HEK293 (cell line): Measurements from ENCODE around the gene ZNF217.
A peak's percentile ranks its signal among the peaks of the same experiment; 100 is the strongest.

Experiments
- EGR2 ChIP-seq: fragments of 450-650 bp; formaldehyde crosslinking; IDR thresholded peaks from 2 replicates; pipeline ENCODE4 v1.5.1; 2016; ENCODE audit warnings: low read depth, missing biosample characterization, missing genetic modification characterization
- FEZF1 ChIP-seq: fragments of 450-650 bp; formaldehyde crosslinking; IDR thresholded peaks from 2 replicates; pipeline ENCODE4 v1.5.1; 2016; ENCODE audit warnings: missing biosample characterization, missing genetic modification characterization
- GLI4 ChIP-seq: fragments of 450-650 bp; formaldehyde crosslinking; IDR thresholded peaks from 2 replicates; pipeline ENCODE4 v1.5.1; 2016; ENCODE audit warnings: missing biosample characterization, missing genetic modification characterization
- HOXA7 ChIP-seq: sonication (generic); formaldehyde crosslinking; IDR thresholded peaks from 2 replicates; pipeline ENCODE4 v1.8.1; 2022; ENCODE audit warnings: missing genetic modification reagents, borderline replicate concordance
- KLF1 ChIP-seq: fragments of 450-650 bp; formaldehyde crosslinking; IDR thresholded peaks from 2 replicates; pipeline ENCODE4 v1.5.1; 2016; ENCODE audit warnings: missing biosample characterization, missing genetic modification characterization
- KLF16 ChIP-seq: fragments of 450-650 bp; formaldehyde crosslinking; IDR thresholded peaks from 2 replicates; pipeline ENCODE4 v1.5.1; 2017; ENCODE audit warnings: missing biosample characterization, missing genetic modification characterization
- KLF7 ChIP-seq: fragments of 450-650 bp; formaldehyde crosslinking; IDR thresholded peaks from 2 replicates; pipeline ENCODE4 v1.5.1; 2016; ENCODE audit warnings: missing biosample characterization, missing genetic modification characterization, borderline replicate concordance
- KLF8 ChIP-seq: fragments of 450-650 bp; formaldehyde crosslinking; IDR thresholded peaks from 2 replicates; pipeline ENCODE4 v1.5.1; 2016; ENCODE audit warnings: missing biosample characterization, missing genetic modification characterization
- MZF1 ChIP-seq: fragments of 450-650 bp; formaldehyde crosslinking; IDR thresholded peaks from 2 replicates; pipeline ENCODE4 v1.5.1; 2017; ENCODE audit warnings: missing biosample characterization, missing genetic modification characterization, borderline replicate concordance
- RBAK ChIP-seq: fragments of 450-650 bp; formaldehyde crosslinking; IDR thresholded peaks from 2 replicates; pipeline ENCODE4 v1.5.1; 2016; ENCODE audit warnings: missing biosample characterization, missing genetic modification characterization
- REST ChIP-seq: fragments of 450-650 bp; formaldehyde crosslinking; IDR thresholded peaks from 2 replicates; pipeline ENCODE4 v1.5.1; 2016; ENCODE audit warnings: missing biosample characterization, missing genetic modification characterization
- SCRT1 ChIP-seq: fragments of 450-650 bp; formaldehyde crosslinking; IDR thresholded peaks from 2 replicates; pipeline ENCODE4 v1.5.1; 2016; ENCODE audit warnings: missing biosample characterization, missing genetic modification characterization, borderline replicate concordance
- SETDB1 ChIP-seq: IDR thresholded peaks from one replicate; pipeline ENCODE4 v1.6.1; 2017; ENCODE audit warnings: mild to moderate bottlenecking, low read length, moderate library complexity, mixed read lengths; ENCODE audit not compliant: insufficient read length
- SP2 ChIP-seq: fragments of 450-650 bp; formaldehyde crosslinking; IDR thresholded peaks from 2 replicates; pipeline ENCODE4 v1.5.1; 2016; ENCODE audit warnings: missing biosample characterization, missing genetic modification characterization
- YY2 ChIP-seq: fragments of 450-650 bp; formaldehyde crosslinking; IDR thresholded peaks from 2 replicates; pipeline ENCODE4 v1.5.1; 2016; ENCODE audit warnings: missing biosample characterization, missing genetic modification characterization
- ZBTB17 ChIP-seq: fragments of 450-650 bp; formaldehyde crosslinking; IDR thresholded peaks from 2 replicates; pipeline ENCODE4 v1.5.1; 2016; ENCODE audit warnings: missing biosample characterization, missing genetic modification characterization
- ZBTB44 ChIP-seq: fragments of 450-650 bp; IDR thresholded peaks from 2 replicates; pipeline ENCODE4 v1.5.1; 2018; ENCODE audit warnings: missing biosample characterization, mild to moderate bottlenecking, missing genetic modification characterization
- ZBTB8A ChIP-seq: fragments of 450-650 bp; formaldehyde crosslinking; IDR thresholded peaks from 2 replicates; pipeline ENCODE4 v1.5.1; 2016; ENCODE audit warnings: missing biosample characterization, missing genetic modification characterization
- ZFP69B ChIP-seq: fragments of 450-650 bp; formaldehyde crosslinking; IDR thresholded peaks from 2 replicates; pipeline ENCODE4 v1.5.1; 2016; ENCODE audit warnings: missing biosample characterization, missing genetic modification characterization
- ZNF10 ChIP-seq: fragments of 450-650 bp; formaldehyde crosslinking; IDR thresholded peaks from 2 replicates; pipeline ENCODE4 v1.5.1; 2017; ENCODE audit warnings: missing biosample characterization, missing genetic modification characterization
- ZNF133 ChIP-seq: fragments of 450-650 bp; formaldehyde crosslinking; IDR thresholded peaks from 2 replicates; pipeline ENCODE4 v1.5.1; 2016; ENCODE audit warnings: missing biosample characterization, missing genetic modification characterization
- ZNF211 ChIP-seq: fragments of 450-650 bp; formaldehyde crosslinking; IDR thresholded peaks from 2 replicates; pipeline ENCODE4 v1.5.1; 2016; ENCODE audit warnings: low read depth, missing biosample characterization, missing genetic modification characterization
- ZNF24 ChIP-seq: fragments of 450-650 bp; formaldehyde crosslinking; IDR thresholded peaks from 2 replicates; pipeline ENCODE4 v1.5.1; 2016; ENCODE audit warnings: missing biosample characterization, missing genetic modification characterization
- ZNF335 ChIP-seq: fragments of 450-650 bp; formaldehyde crosslinking; conservative IDR thresholded peaks from 2 replicates; pipeline ENCODE4 v1.5.1; 2016; ENCODE audit warnings: missing biosample characterization, missing genetic modification characterization
- ZNF341 ChIP-seq: fragments of 450-650 bp; formaldehyde crosslinking; IDR thresholded peaks from 2 replicates; pipeline ENCODE4; 2016; ENCODE audit warnings: low read depth, missing biosample characterization, missing genetic modification characterization
- ZNF354C ChIP-seq: fragments of 450-650 bp; formaldehyde crosslinking; IDR thresholded peaks from 2 replicates; pipeline ENCODE4 v1.5.1; 2016; ENCODE audit warnings: missing biosample characterization, missing genetic modification characterization, low read depth, borderline replicate concordance
- ZNF37A ChIP-seq: fragments of 450-650 bp; IDR thresholded peaks from 2 replicates; pipeline ENCODE4 v1.5.1; 2018; ENCODE audit warnings: missing biosample characterization, missing genetic modification characterization
- ZNF391 ChIP-seq: fragments of 450-650 bp; formaldehyde crosslinking; IDR thresholded peaks from 2 replicates; pipeline ENCODE4 v1.5.1; 2016; ENCODE audit warnings: low read depth, missing biosample characterization, missing genetic modification characterization, borderline replicate concordance
- ZNF48 ChIP-seq: fragments of 450-650 bp; formaldehyde crosslinking; IDR thresholded peaks from 2 replicates; pipeline ENCODE4 v1.5.1; 2016; ENCODE audit warnings: missing biosample characterization, missing genetic modification characterization
- ZNF510 ChIP-seq: fragments of 450-650 bp; formaldehyde crosslinking; IDR thresholded peaks from 2 replicates; pipeline ENCODE4 v1.5.1; 2018; ENCODE audit warnings: mild to moderate bottlenecking, missing genetic modification characterization, missing biosample characterization; ENCODE audit not compliant: insufficient replicate concordance
- ZNF513 ChIP-seq: fragments of 450-650 bp; IDR thresholded peaks from 2 replicates; pipeline ENCODE4 v1.5.1; 2018; ENCODE audit warnings: missing biosample characterization, missing genetic modification characterization
- ZSCAN30 ChIP-seq: fragments of 450-650 bp; IDR thresholded peaks from 2 replicates; pipeline ENCODE4 v1.5.1; 2018; ENCODE audit warnings: missing biosample characterization, mild to moderate bottlenecking, missing genetic modification characterization, moderate library complexity
- ZSCAN5A ChIP-seq: fragments of 450-650 bp; formaldehyde crosslinking; IDR thresholded peaks from 2 replicates; pipeline ENCODE4 v1.5.1; 2016; ENCODE audit warnings: missing biosample characterization, missing genetic modification characterization
- ZXDB ChIP-seq: fragments of 450-650 bp; formaldehyde crosslinking; IDR thresholded peaks from 2 replicates; pipeline ENCODE4 v1.5.1; 2016; ENCODE audit warnings: missing biosample characterization, missing genetic modification characterization

ZNF217 gene

GRCh38 chr20:53579581-53580375 lies 13.9 kb downstream of the ZNF217 start (continued):
- no peak for TF ChIP-seq ZNF48
- TF ChIP-seq ZNF391 (tag by site-specific recombination), result no peak
- TF ChIP-seq SP2 (tag by site-specific recombination), result no peak
- TF ChIP-seq ZNF335 (tag by site-specific recombination), result no peak
- TF ChIP-seq ZBTB17 (tag by site-specific recombination), result no peak
- TF ChIP-seq YY2 (tag by site-specific recombination), result no peak
- no peak for TF ChIP-seq ZNF37A (tag by site-specific recombination)
- no peak for TF ChIP-seq SCRT1 (tag by site-specific recombination)
- peak; percentile 37; the same call in 1 of the 2 replicates for TF ChIP-seq MZF1 (tag by site-specific recombination)
- no peak for TF ChIP-seq HOXA7
- peak; percentile 61; the same call in 1 of the 2 replicates for TF ChIP-seq ZXDB
- TF ChIP-seq ZNF354C (tag by site-specific recombination), result no peak
- TF ChIP-seq SETDB1, result no peak
- TF ChIP-seq KLF1 (tag by site-specific recombination), result no peak
- TF ChIP-seq EGR2, result no peak
- TF ChIP-seq ZNF10 (tag by site-specific recombination), result peak; percentile 46; the same call in 1 of the 2 replicates
- TF ChIP-seq ZBTB8A (tag by site-specific recombination), result no peak
- TF ChIP-seq ZNF211 (tag by site-specific recombination), result no peak
- TF ChIP-seq GLI4 (tag by site-specific recombination), result no peak
- no peak for TF ChIP-seq KLF16
- TF ChIP-seq ZFP69B (tag by site-specific recombination), result peak; percentile 44; the same call in 1 of the 2 replicates
- TF ChIP-seq KLF7 (tag by site-specific recombination), result no peak
- no peak for TF ChIP-seq ZSCAN30
- no peak for TF ChIP-seq ZSCAN5A
- TF ChIP-seq ZBTB44 (tag by site-specific recombination), result peak; percentile 67
- TF ChIP-seq ZNF513 (tag by site-specific recombination), result no peak
- no peak; the same call in 1 of the 2 replicates for TF ChIP-seq FEZF1 (tag by site-specific recombination)
- no peak for TF ChIP-seq ZNF510 (tag by site-specific recombination)
- no peak for TF ChIP-seq KLF8 (tag by site-specific recombination)
- no peak for TF ChIP-seq ZNF24
- no peak for TF ChIP-seq RBAK (tag by site-specific recombination)
- TF ChIP-seq ZNF341, result no peak
- TF ChIP-seq ZNF133 (tag by site-specific recombination), result peak; percentile 75
- no peak for TF ChIP-seq REST (tag by site-specific recombination)
